CD4-positive, alpha-beta memory T cell (primary cell): Measurements from ENCODE around the gene TBRG1. TPM values are rescaled to one million over a fixed set of nuclear protein-coding genes. Genes with fewer than 3 reads are reported as not detected.

Experiments used
- CTCF ChIA-PET: fragments of 350-600 bp; sonication (Branson Sonifier 250); formaldehyde crosslinking; loops from one replicate; lab custom pipeline; 2021; ENCODE audit warnings: inconsistent platforms; ENCODE audit not compliant: partially characterized antibody; lab: Charles Lee
- POLR2A ChIA-PET: fragments of 350-600 bp; sonication (Branson Sonifier 250); formaldehyde crosslinking; loops from one replicate; lab custom pipeline; 2021; ENCODE audit not compliant: partially characterized antibody; lab: Charles Lee
- DNase-seq, 5 donors: peaks; one replicate each; pipeline versions ENCODE4 v3.0.0 to v3.0.0-alpha.2; 2020 to 2022; ENCODE audit warnings: mixed read lengths in 1 of 5
- H3K27ac ChIP-seq: one replicate; pipeline ENCODE4 v1.7.0; 2013; ENCODE audit warnings: low read depth, low read length
- H3K27me3 ChIP-seq: 2 replicates; pipeline ENCODE4 v1.7.0; 2013; ENCODE audit warnings: mild to moderate bottlenecking, low read length, moderate library complexity; ENCODE audit not compliant: insufficient read depth
- H3K36me3 ChIP-seq: 2 replicates; pipeline ENCODE4 v1.7.0; 2013; ENCODE audit warnings: mild to moderate bottlenecking, low read length, moderate library complexity; ENCODE audit not compliant: insufficient read depth
- H3K4me1 ChIP-seq: 2 replicates; pipeline ENCODE4 v1.7.0; 2013; ENCODE audit warnings: mild to moderate bottlenecking, low read length, moderate library complexity; ENCODE audit not compliant: insufficient read depth
- H3K4me3 ChIP-seq, 2 donors: one replicate each; pipeline ENCODE4 v1.7.0; 2013; ENCODE audit warnings: low read length in 2 of 2, mild to moderate bottlenecking in 1 of 2
- H3K9me3 ChIP-seq, 2 donors: one replicate each; pipeline ENCODE4 v1.7.0; 2013; ENCODE audit warnings: low read length in 2 of 2, control low read depth in 1 of 2; ENCODE audit not compliant: control insufficient read depth in 1 of 2
- H3K27ac Mint-ChIP-seq, 7 donors: one replicate each; pipeline ENCODE4 v1.8.0; 2020 to 2021; ENCODE audit warnings: mixed read lengths in 7 of 7, mild to moderate bottlenecking in 6 of 7, inconsistent platforms in 3 of 7, moderate library complexity in 3 of 7
- H3K27me3 Mint-ChIP-seq, 2 donors: one replicate each; pipeline ENCODE4 v1.8.0; 2020 to 2021; ENCODE audit warnings: mixed read lengths in 2 of 2
- H3K36me3 Mint-ChIP-seq, 2 donors: one replicate each; pipeline ENCODE4 v1.8.0; 2020 to 2021; ENCODE audit warnings: mixed read lengths in 2 of 2, inconsistent platforms in 1 of 2, mild to moderate bottlenecking in 1 of 2
- H3K4me1 Mint-ChIP-seq, 4 donors: one replicate each; pipeline ENCODE4 v1.8.0; 2020 to 2021; ENCODE audit warnings: mixed read lengths in 4 of 4, mild to moderate bottlenecking in 1 of 4
- H3K4me3 Mint-ChIP-seq, 8 donors: one replicate each; pipeline ENCODE4 v1.8.0; 2020 to 2021; ENCODE audit warnings: mixed read lengths in 8 of 8, mild to moderate bottlenecking in 7 of 8, moderate library complexity in 6 of 8, inconsistent platforms in 3 of 8
- H3K9me3 Mint-ChIP-seq, 8 donors: one replicate each; pipeline ENCODE4 v1.8.0; 2020 to 2021; ENCODE audit warnings: mixed read lengths in 8 of 8, mild to moderate bottlenecking in 5 of 8, inconsistent platforms in 3 of 8, moderate library complexity in 1 of 8
- intact Hi-C: fragments of 100-400 bp; cut with micrococcal nuclease; formaldehyde crosslinking; loops from one replicate; pipeline ENCODE4 v1.15.1; 2023
- polyA plus RNA-seq, 2 donors: library from polyadenylated mRNA; unstranded; fragments of 300-500 nt; fragmentation: Illumina TruSeq; gene quantifications; one replicate each; pipeline ENCODE4 v1.2.3, GENCODE V29; 2021
- total RNA-seq, 2 experiments: library from RNA; stranded (reverse); gene quantifications; one replicate each; pipeline ENCODE4 v1.2.3, GENCODE V29; 2021

TBRG1 gene
- total and polyA plus RNA-seq, 4 experiments from 2014 or later: 34.6 to 75.8 (median 55.8) TPM

DNA sequence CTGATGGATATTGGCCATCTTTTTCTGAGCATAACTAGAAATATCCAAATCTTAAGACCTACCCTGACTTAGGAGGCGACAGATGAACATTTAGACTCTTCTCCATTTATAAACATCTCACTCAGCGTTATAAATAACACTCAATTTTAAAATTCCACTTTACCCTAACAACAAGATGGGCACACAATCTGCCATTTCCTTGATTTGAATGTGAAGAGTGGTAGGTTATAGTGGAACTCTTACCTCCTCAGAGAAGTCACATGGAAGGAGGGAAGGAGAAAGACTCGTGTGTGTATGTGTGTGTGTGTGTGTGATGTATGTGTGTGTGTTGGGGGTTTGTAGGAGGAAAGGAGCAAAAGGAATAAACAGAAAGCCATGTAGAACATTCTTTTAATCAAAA, 35.8 kb downstream of the TBRG1 start:
- POLR2A ChIA-PET: no interaction called here
- no peaks in the 10 kb centered on the region for H3K27me3 Mint-ChIP-seq
- H3K27ac ChIP-seq: no peak overlapping the region
- DNase-seq: no peak
- intact Hi-C loops: no loop called here
- no peak overlapping the region for H3K4me3 ChIP-seq
- H3K27ac Mint-ChIP-seq: peak overlapping the region in 1 of 7 donors; percentile 2
- CTCF ChIA-PET: interaction anchor here (1.0 to 1.1 kb wide), 3 partner anchors 11 to 208 kb away, joined by 3 to 4 read pairs (median 3); no protein-coding TSS in a partner anchor
- peaks cover 5 to 16% of the 10 kb centered on the region in 2 donors for H3K36me3 Mint-ChIP-seq
- no peaks in the 10 kb centered on the region for H3K36me3 ChIP-seq
- H3K27me3 ChIP-seq: no peaks in the 10 kb centered on the region
- H3K9me3 Mint-ChIP-seq: no peaks in the 10 kb centered on the region
- no peaks in the 10 kb centered on the region for H3K4me1 Mint-ChIP-seq
- no peaks in the 10 kb centered on the region for H3K4me1 ChIP-seq
- H3K9me3 ChIP-seq: no peaks in the 10 kb centered on the region
- no peak overlapping the region for H3K4me3 Mint-ChIP-seq

GRCh38 chr11:124658986-124659385, 36.3 kb downstream of the TBRG1 start:
- Histone ChIP-seq H3K27ac (no peak overlapping the region), H3K4me3 (no peak overlapping the region), H3K36me3 (no peaks in the 10 kb centered on the region), H3K4me1 (no peaks in the 10 kb centered on the region), H3K9me3 (no peaks in the 10 kb centered on the region), H3K27me3 (no peaks in the 10 kb centered on the region)
- Mint-ChIP-seq H3K27me3 (no peaks in the 10 kb centered on the region), H3K4me1 (no peaks in the 10 kb centered on the region), H3K9me3 (no peaks in the 10 kb centered on the region), H3K36me3 (peaks cover 4 to 15% of the 10 kb centered on the region in 2 donors), H3K4me3 (no peak overlapping the region), H3K27ac (no peak overlapping the region)
- no peak for DNase-seq
- ChIA-PET POLR2A (no interaction called here), CTCF (interaction anchor here (1.0 to 1.1 kb wide), 3 partner anchors 10 to 208 kb away, joined by 3 to 4 read pairs (median 3); no protein-coding TSS in a partner anchor)
- intact Hi-C loops: no loop called here

GRCh38 chr11:124661553-124661952, 38.9 kb downstream of the TBRG1 start:
- H3K4me1 ChIP-seq: no peaks in the 10 kb centered on the region
- no peak overlapping the region for H3K4me3 Mint-ChIP-seq
- peaks cover 0 to 1% (median 0%) of the 10 kb centered on the region in 4 donors for H3K4me1 Mint-ChIP-seq
- ChIA-PET CTCF (interaction anchor here (0.7 to 2.7 kb wide), 7 partner anchors 8 to 215 kb away, joined by 3 to 13 read pairs (median 3); no protein-coding TSS in a partner anchor), POLR2A (no interaction called here)
- no peak for DNase-seq
- no peaks in the 10 kb centered on the region for H3K9me3 Mint-ChIP-seq
- no peaks in the 10 kb centered on the region for H3K27me3 ChIP-seq
- H3K36me3 Mint-ChIP-seq: peaks cover 4 to 19% of the 10 kb centered on the region in 2 donors
- no peaks in the 10 kb centered on the region for H3K27me3 Mint-ChIP-seq
- no peaks in the 10 kb centered on the region for H3K36me3 ChIP-seq
- no peak overlapping the region for H3K27ac ChIP-seq
- no peak overlapping the region for H3K27ac Mint-ChIP-seq
- intact Hi-C loops: no loop called here
- H3K9me3 ChIP-seq: no peaks in the 10 kb centered on the region
- H3K4me3 ChIP-seq: no peak overlapping the region

GRCh38 chr11:124662106-124662505, 39.4 kb downstream of the TBRG1 start:
- ChIA-PET POLR2A (no interaction called here), CTCF (interaction anchor here (0.7 to 2.7 kb wide), 6 partner anchors 13 to 214 kb away, joined by 3 to 9 read pairs (median 3); no protein-coding TSS in a partner anchor)
- no peaks in the 10 kb centered on the region for H3K27me3 ChIP-seq
- no peaks in the 10 kb centered on the region for H3K27me3 Mint-ChIP-seq
- no peaks in the 10 kb centered on the region for H3K4me1 ChIP-seq
- intact Hi-C loops: no loop called here
- H3K36me3 Mint-ChIP-seq: peaks cover 4 to 19% of the 10 kb centered on the region in 2 donors
- no peaks in the 10 kb centered on the region for H3K9me3 ChIP-seq
- H3K27ac Mint-ChIP-seq: no peak overlapping the region
- H3K4me3 Mint-ChIP-seq: no peak overlapping the region
- peaks cover 0 to 1% (median 0%) of the 10 kb centered on the region in 4 donors for H3K4me1 Mint-ChIP-seq
- no peak for DNase-seq
- no peak overlapping the region for H3K27ac ChIP-seq
- H3K4me3 ChIP-seq: no peak overlapping the region
- no peaks in the 10 kb centered on the region for H3K36me3 ChIP-seq
- H3K9me3 Mint-ChIP-seq: no peaks in the 10 kb centered on the region

DNA sequence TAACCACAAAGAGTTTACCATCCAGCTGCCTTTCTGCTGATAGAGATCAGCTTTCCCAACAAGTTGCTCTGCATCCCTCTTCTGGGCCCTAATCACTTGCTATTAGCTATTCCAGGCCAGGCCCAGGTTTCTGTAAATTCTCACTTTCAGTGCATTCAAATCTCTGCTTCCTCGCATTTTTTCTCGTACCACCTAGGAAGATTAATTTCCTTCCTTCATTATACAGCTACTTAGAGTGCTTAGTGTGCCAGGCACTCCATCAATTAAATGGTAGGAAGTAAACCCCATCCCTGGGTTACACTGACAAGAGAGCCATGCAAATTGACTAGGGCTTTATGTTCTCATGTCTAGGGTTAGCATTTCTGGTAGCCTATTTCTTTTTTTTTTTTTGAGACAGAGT, 41.2 kb downstream of the TBRG1 start:
- H3K4me1 Mint-ChIP-seq: peaks cover 0 to 1% (median 0%) of the 10 kb centered on the region in 4 donors
- H3K27ac Mint-ChIP-seq: no peak overlapping the region
- DNase-seq: no peak
- no peaks in the 10 kb centered on the region for H3K27me3 Mint-ChIP-seq
- no peak overlapping the region for H3K4me3 Mint-ChIP-seq
- H3K36me3 ChIP-seq: no peaks in the 10 kb centered on the region
- intact Hi-C loops: no loop called here
- H3K36me3 Mint-ChIP-seq: peaks cover 3 to 8% of the 10 kb centered on the region in 2 donors
- H3K9me3 Mint-ChIP-seq: no peaks in the 10 kb centered on the region
- ChIA-PET CTCF (interaction anchor here (1.1 to 2.1 kb wide), 9 partner anchors 10 to 213 kb away, joined by 3 to 9 read pairs (median 5); no protein-coding TSS in a partner anchor), POLR2A (interaction anchor here (0.8 kb wide), 1 partner anchor 136 kb away, joined by 3 read pairs; the partner anchor contains the start of gene MSANTD2)
- H3K27ac ChIP-seq: no peak overlapping the region
- no peaks in the 10 kb centered on the region for H3K9me3 ChIP-seq
- H3K27me3 ChIP-seq: no peaks in the 10 kb centered on the region
- H3K4me3 ChIP-seq: no peak overlapping the region
- H3K4me1 ChIP-seq: no peaks in the 10 kb centered on the region

- no peaks in the 10 kb centered on the region for H3K36me3 ChIP-seq
- peak in 1 of 5 donors; percentile 30 for DNase-seq
- no peaks in the 10 kb centered on the region for H3K9me3 ChIP-seq
- intact Hi-C loops: no loop called here
- peaks cover 25% of the 10 kb centered on the region for H3K4me1 ChIP-seq
- H3K4me1 Mint-ChIP-seq: peaks cover 12 to 19% (median 16%) of the 10 kb centered on the region in 4 donors
- H3K36me3 Mint-ChIP-seq: peaks cover 0 to 4% of the 10 kb centered on the region in 2 donors
- H3K27ac Mint-ChIP-seq: no peak overlapping the region
- no peaks in the 10 kb centered on the region for H3K27me3 Mint-ChIP-seq
- H3K27me3 ChIP-seq: no peaks in the 10 kb centered on the region
- no peak overlapping the region for H3K4me3 Mint-ChIP-seq
- POLR2A ChIA-PET: no interaction called here
- H3K9me3 Mint-ChIP-seq: no peaks in the 10 kb centered on the region
- no peak overlapping the region for H3K4me3 ChIP-seq
- no peak overlapping the region for H3K27ac ChIP-seq
- CTCF ChIA-PET: interaction anchor here (1.0 to 1.7 kb wide), 4 partner anchors 93 to 170 kb away, joined by 3 to 10 read pairs (median 4); no protein-coding TSS in a partner anchor
Observed at GRCh38 chr11:124667601-124668000, 44.9 kb downstream of the TBRG1 start.

DNA sequence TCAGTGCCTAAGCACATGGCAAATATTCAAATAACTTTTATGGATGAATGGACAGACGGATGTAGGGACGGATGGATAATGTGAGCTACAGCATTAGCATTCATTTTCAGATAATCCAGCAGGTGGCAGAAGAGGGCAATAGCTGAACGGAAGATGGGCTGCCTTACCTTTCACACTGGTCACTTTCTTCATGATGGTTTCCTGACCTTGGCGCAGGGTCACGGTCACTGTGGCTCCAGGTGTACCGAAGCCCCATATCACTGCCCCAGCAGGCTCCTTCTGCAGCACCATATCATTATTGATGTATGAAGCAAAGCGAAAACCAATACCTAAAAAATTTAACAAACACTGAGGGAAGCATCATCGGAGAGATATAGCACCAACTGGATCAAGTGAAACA, 46.5 kb downstream of the TBRG1 start:
- Histone ChIP-seq H3K4me3 (no peak overlapping the region), H3K9me3 (no peaks in the 10 kb centered on the region), H3K27ac (no peak overlapping the region), H3K27me3 (no peaks in the 10 kb centered on the region), H3K36me3 (no peaks in the 10 kb centered on the region), H3K4me1 (peaks cover 36% of the 10 kb centered on the region)
- CTCF ChIA-PET: interaction anchor here (0.7 to 6.6 kb wide), 34 partner anchors 8 to 207 kb away, joined by 3 to 224 read pairs (median 5); partner anchors contain the start of genes ESAM, NRGN and VSIG2
- Mint-ChIP-seq H3K4me3 (no peak overlapping the region), H3K4me1 (peaks cover 18 to 34% (median 26%) of the 10 kb centered on the region in 4 donors), H3K27me3 (no peaks in the 10 kb centered on the region), H3K27ac (no peak overlapping the region), H3K36me3 (peaks cover 4% of the 10 kb centered on the region in 2 donors), H3K9me3 (peaks cover 0 to 4% (median 0%) of the 10 kb centered on the region in 8 donors)
- DNase-seq: peak; percentile 43 to 62 (median 55)
- POLR2A ChIA-PET: interaction anchor here (1.0 to 3.6 kb wide), 7 partner anchors 46 to 167 kb away, joined by 3 to 35 read pairs (median 7); partner anchors contain the start of genes ESAM, MSANTD2 and TBRG1
- intact Hi-C loops: loop anchor here (1.0 kb wide), 4 partner anchors 25 to 168 kb away; no protein-coding TSS in a partner anchor
